OCI-LY3 (cell line): ENCODE results near the gene SNX18.

ENCODE experiments used
- CTCF ChIP-seq: fragments of 200-600, 300-600 bp; sonication (generic); IDR thresholded peaks from 2 replicates; pipeline ENCODE4 v1.5.1; 2014; ENCODE audit warnings: antibody characterized with exemption, low read length, low read depth
- EZH2phosphoT487 ChIP-seq: fragments of 200-600 bp; shearing (Covaris generic); IDR thresholded peaks from 2 replicates; pipeline ENCODE4 v1.6.1; 2018; ENCODE audit warnings: antibody characterized with exemption, mixed run types, low read depth

GRCh38 chr5:54590824-54591223 lies 73.3 kb downstream of the SNX18 start:
- TF ChIP-seq CTCF = no peak
- no peak for TF ChIP-seq EZH2phosphoT487
